Body of pancreas (tissue), 4 donors: Measurements from ENCODE around the gene NRARP. TPM values are rescaled to one million over a fixed set of nuclear protein-coding genes. Genes with fewer than 3 reads are reported as not detected.
A peak's percentile ranks its signal among the peaks of the same experiment; 100 is the strongest.

ENCODE experiments used
- ATAC-seq: fragments of 150-250 bp; one replicate; pipeline ENCODE4 v1.9.1; 2016
- DNase-seq, 4 donors: peaks; one replicate each; pipeline ENCODE4 v3.0.0-alpha.2; 2019
- H3K27ac ChIP-seq, 4 donors: fragments of 200-600 bp; sonication (generic); 1 replicate in 3 of 4; 2 replicates in 1 of 4; pipeline versions ENCODE4 v1.5.1 to v1.6.1; 2016 to 2019; ENCODE audit warnings: mild to moderate bottlenecking in 1 of 4, mixed read lengths in 1 of 4, moderate library complexity in 1 of 4
- H3K27me3 ChIP-seq, 2 donors: fragments of 200-600 bp; sonication (generic); one replicate each; pipeline ENCODE4 v1.6.0; 2016; ENCODE audit warnings: mild to moderate bottlenecking in 1 of 2
- H3K36me3 ChIP-seq, 2 donors: fragments of 200-600 bp; sonication (generic); replicated peaks in 1 of 2; 2 replicates each; pipeline ENCODE4 v1.5.1; 2016; ENCODE audit warnings: low read depth in 2 of 2; ENCODE audit not compliant: insufficient read depth in 1 of 2
- H3K4me1 ChIP-seq: fragments of 200-600 bp; sonication (generic); one replicate; pipeline ENCODE4 v1.6.0; 2016
- H3K4me3 ChIP-seq, 2 donors: fragments of 200-600 bp; sonication (generic); 1 replicate in 1 of 2; 2 replicates in 1 of 2; pipeline ENCODE4 v1.5.1; 2016 to 2019
- H3K9me3 ChIP-seq, 3 donors: fragments of 200-600 bp; sonication (generic); 1 replicate in 2 of 3; 2 replicates in 1 of 3; pipeline ENCODE4 v1.5.1; 2016
- POLR2A ChIP-seq, 3 donors: fragments of 450-650 bp; IDR thresholded peaks; one replicate each; pipeline ENCODE4 v1.6.1; 2016; ENCODE audit warnings: antibody characterized with exemption in 3 of 3, mild to moderate bottlenecking in 2 of 3
- WGBS, 2 donors: methylation state at CpG; one replicate each; pipeline ENCODE4 v1.1.5; 2017; 5-methylcytosine and 5-hydroxymethylcytosine counted together
- intact Hi-C: fragments of 100-400 bp; cut with DNase I; formaldehyde crosslinking; loops from one replicate; pipeline ENCODE4 v1.15.1; 2023
- total RNA-seq, 2 donors: library from RNA; depleted of rRNA; stranded (reverse); fragments of >200 nt; gene quantifications; one replicate each; pipeline ENCODE4 v1.1.0, GENCODE V29; 2016
- TF ChIP-seq, protein P1 (sequence below), 7 experiments: fragments of 450-650 bp in 4 of 7; fragments of 200-600 bp in 3 of 7; sonication (generic) in 3 of 7; IDR thresholded peaks; one replicate each; pipeline ENCODE4 v1.5.1; 2016 to 2019; ENCODE audit warnings: antibody characterized with exemption in 7 of 7

The NRARP gene
- total RNA-seq, 2 donors from 2014 or later: 18.4 to 24.4 TPM

DNA sequence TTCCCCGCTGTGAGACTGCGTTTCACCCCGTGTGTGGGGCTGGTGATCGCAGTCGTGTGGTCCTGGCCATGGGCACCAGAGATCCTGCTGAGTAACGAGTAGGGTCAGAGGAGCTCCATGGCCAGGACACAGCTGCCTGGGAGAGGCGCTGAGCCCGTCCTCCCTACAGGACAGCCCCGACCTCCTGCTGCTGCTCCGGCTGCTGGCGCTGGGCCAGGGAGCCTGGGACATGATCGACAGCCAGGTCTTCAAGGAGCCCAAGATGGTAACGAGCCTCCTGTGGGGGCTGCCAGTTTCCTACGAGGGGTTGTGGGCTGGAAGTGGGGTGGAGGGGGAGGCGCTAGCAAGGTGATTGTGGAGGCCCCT is 35.9 kb downstream of the NRARP start:
- DNase-seq: peak in 1 of 4 donors; percentile 16
- TF ChIP-seq, protein P1, sequence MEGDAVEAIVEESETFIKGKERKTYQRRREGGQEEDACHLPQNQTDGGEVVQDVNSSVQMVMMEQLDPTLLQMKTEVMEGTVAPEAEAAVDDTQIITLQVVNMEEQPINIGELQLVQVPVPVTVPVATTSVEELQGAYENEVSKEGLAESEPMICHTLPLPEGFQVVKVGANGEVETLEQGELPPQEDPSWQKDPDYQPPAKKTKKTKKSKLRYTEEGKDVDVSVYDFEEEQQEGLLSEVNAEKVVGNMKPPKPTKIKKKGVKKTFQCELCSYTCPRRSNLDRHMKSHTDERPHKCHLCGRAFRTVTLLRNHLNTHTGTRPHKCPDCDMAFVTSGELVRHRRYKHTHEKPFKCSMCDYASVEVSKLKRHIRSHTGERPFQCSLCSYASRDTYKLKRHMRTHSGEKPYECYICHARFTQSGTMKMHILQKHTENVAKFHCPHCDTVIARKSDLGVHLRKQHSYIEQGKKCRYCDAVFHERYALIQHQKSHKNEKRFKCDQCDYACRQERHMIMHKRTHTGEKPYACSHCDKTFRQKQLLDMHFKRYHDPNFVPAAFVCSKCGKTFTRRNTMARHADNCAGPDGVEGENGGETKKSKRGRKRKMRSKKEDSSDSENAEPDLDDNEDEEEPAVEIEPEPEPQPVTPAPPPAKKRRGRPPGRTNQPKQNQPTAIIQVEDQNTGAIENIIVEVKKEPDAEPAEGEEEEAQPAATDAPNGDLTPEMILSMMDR (IDR thresholded peaks at IDR 0.05): no peak
- TF ChIP-seq POLR2A (IDR thresholded peaks at IDR 0.05): no peak
- no peak overlapping the region for H3K27ac ChIP-seq
- no peaks in the 10 kb centered on the region for H3K27me3 ChIP-seq
- intact Hi-C loops: no loop called here
- no peak overlapping the region for H3K4me3 ChIP-seq
- H3K36me3 ChIP-seq: peaks cover 0 to 3% of the 10 kb centered on the region in 2 donors
- 79% methylated on average over 14 of the region's 15 CpGs; no CpG with 5 or more reads in 1 of the 2 donors for WGBS, 2 donors
- no peak for ATAC-seq
- peaks cover 24% of the 10 kb centered on the region for H3K4me1 ChIP-seq
- H3K9me3 ChIP-seq: no peaks in the 10 kb centered on the region

DNA sequence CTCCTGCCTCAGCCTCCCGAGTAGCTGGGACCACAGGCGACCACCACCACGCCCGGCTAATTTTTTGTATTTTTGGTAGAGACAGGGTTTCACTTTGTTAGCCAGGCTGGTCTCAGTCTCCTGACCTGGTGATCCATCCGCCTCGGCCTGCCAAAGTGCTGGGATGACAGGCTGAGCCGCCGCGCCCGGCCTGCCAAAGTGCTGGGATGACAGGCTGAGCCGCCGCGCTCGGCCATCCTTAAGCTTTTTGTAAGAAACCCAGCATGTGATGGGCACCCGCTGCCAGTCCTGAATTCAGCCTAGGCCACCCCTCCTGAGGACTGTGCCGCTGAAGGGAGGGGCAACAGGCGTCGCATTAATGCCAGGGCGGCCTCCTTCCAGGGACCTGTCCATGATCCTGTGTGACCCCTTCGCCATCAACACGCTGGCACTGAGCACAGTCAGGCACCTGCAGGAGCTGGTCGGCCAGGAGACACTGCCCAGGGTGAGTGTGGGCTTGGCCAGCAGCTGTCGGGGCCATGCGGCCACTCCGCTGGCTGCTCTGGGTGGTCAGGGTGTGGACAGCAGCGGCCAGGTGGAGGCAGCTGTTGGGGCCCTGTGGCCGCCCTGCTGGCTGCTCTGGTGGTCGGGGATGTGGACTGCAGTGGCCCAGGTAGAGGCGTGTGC is 36.4 kb downstream of the NRARP start:
- peaks cover 24% of the 10 kb centered on the region for H3K4me1 ChIP-seq
- no peak for ATAC-seq
- H3K9me3 ChIP-seq: no peaks in the 10 kb centered on the region
- peaks cover 0 to 3% of the 10 kb centered on the region in 2 donors for H3K36me3 ChIP-seq
- intact Hi-C loops: no loop called here
- TF ChIP-seq, protein P1 (IDR thresholded peaks at IDR 0.05): no peak
- TF ChIP-seq POLR2A (IDR thresholded peaks at IDR 0.05): no peak
- no peak overlapping the region for H3K27ac ChIP-seq
- H3K27me3 ChIP-seq: no peaks in the 10 kb centered on the region
- no peak for DNase-seq
- 88 to 93% methylated on average over 17 to 18 of the region's 29 CpGs for WGBS, 2 donors
- H3K4me3 ChIP-seq: no peak overlapping the region

GRCh38 chr9:137264067-137264466 is 38.0 kb downstream of the NRARP start:
- intact Hi-C loops: no loop called here
- Histone ChIP-seq H3K36me3 (peaks cover 0 to 3% of the 10 kb centered on the region in 2 donors), H3K27ac (no peak overlapping the region), H3K27me3 (no peaks in the 10 kb centered on the region), H3K9me3 (no peaks in the 10 kb centered on the region), H3K4me3 (no peak overlapping the region), H3K4me1 (peaks cover 15% of the 10 kb centered on the region)
- 90 to 93% methylated on average over 15 to 21 of the region's 22 CpGs for WGBS, 2 donors
- ATAC-seq: no peak
- DNase-seq: no peak
- TF ChIP-seq, protein P1 (IDR thresholded peaks at IDR 0.05): no peak
- no peak for TF ChIP-seq POLR2A (IDR thresholded peaks at IDR 0.05)

GRCh38 chr9:137263506-137263905 is 38.6 kb downstream of the NRARP start:
- H3K36me3 ChIP-seq: peaks cover 0 to 7% of the 10 kb centered on the region in 2 donors
- WGBS, 2 donors: 77 to 81% methylated on average over 10 of the region's 10 CpGs
- intact Hi-C loops: no loop called here
- ATAC-seq (no peak), DNase-seq (no peak)
- no peak overlapping the region for H3K4me3 ChIP-seq
- H3K4me1 ChIP-seq: peaks cover 10% of the 10 kb centered on the region
- H3K27ac ChIP-seq: no peak overlapping the region
- no peaks in the 10 kb centered on the region for H3K9me3 ChIP-seq
- TF ChIP-seq, protein P1 (IDR thresholded peaks at IDR 0.05): no peak
- TF ChIP-seq POLR2A (IDR thresholded peaks at IDR 0.05): no peak
- no peaks in the 10 kb centered on the region for H3K27me3 ChIP-seq

GRCh38 chr9:137262909-137263285 is 39.2 kb downstream of the NRARP start:
- no peak for TF ChIP-seq POLR2A (IDR thresholded peaks at IDR 0.05)
- TF ChIP-seq, protein P1 (IDR thresholded peaks at IDR 0.05): no peak
- Histone ChIP-seq H3K4me1 (peaks cover 3% of the 10 kb centered on the region), H3K4me3 (no peak overlapping the region), H3K27me3 (no peaks in the 10 kb centered on the region), H3K36me3 (peaks cover 0 to 7% of the 10 kb centered on the region in 2 donors), H3K27ac (no peak overlapping the region), H3K9me3 (no peaks in the 10 kb centered on the region)
- DNase-seq: no peak
- no peak for ATAC-seq
- 82 to 91% methylated on average over 14 to 24 of the region's 24 CpGs for WGBS, 2 donors
- intact Hi-C loops: no loop called here
